PC-3 (cell line): Measurements from ENCODE around the gene SEMA5A. TPM values are rescaled to one million over a fixed set of nuclear protein-coding genes. Genes with fewer than 3 reads are reported as not detected.

Source experiments
- ATAC-seq: fragments of 200-7000 bp; cut with Tn5 transposase; 2 replicates; pipeline ENCODE4 v1.9.1; 2020; ENCODE audit warnings: mild to moderate bottlenecking, moderate library complexity
- BruUV-seq: library from RNA; stranded (reverse); fragments of 400-500 nt; replicated peaks from 2 replicates; lab custom pipeline; 2021; lab: Mats Ljungman, UMichigan
- CTCF ChIA-PET: fragments of 300-600 bp; sonication (Branson Sonifier 250); formaldehyde crosslinking; loops from one replicate; lab custom pipeline; 2022; ENCODE audit warnings: antibody characterized with exemption; lab: Charles Lee
- POLR2A ChIA-PET: fragments of 300-600 bp; sonication (Branson Sonifier 250); formaldehyde crosslinking; loops from one replicate; lab custom pipeline; 2022; ENCODE audit warnings: antibody characterized with exemption; ENCODE audit not compliant: unreplicated experiment; lab: Charles Lee
- DNase-seq: peaks from one replicate; pipeline ENCODE4 v3.0.0-alpha.2; 2015
- H2AFZ ChIP-seq: fragments of 300-600 bp; sonication (generic); 2 replicates; pipeline ENCODE4 v1.6.0; 2016; ENCODE audit warnings: antibody characterized with exemption, low read length
- H3F3A ChIP-seq: fragments of 300-600 bp; sonication (generic); one replicate; pipeline ENCODE4 v1.6.0; 2017; ENCODE audit warnings: antibody characterized with exemption, low read length, control low read depth, mild to moderate bottlenecking; ENCODE audit not compliant: unreplicated experiment
- H3K27ac ChIP-seq: fragments of 300-600 bp; sonication (generic); 2 replicates; pipeline ENCODE4 v1.5.1; 2016; ENCODE audit warnings: mild to moderate bottlenecking, low read length
- H3K27me3 ChIP-seq: fragments of 300-600 bp; sonication (generic); 2 replicates; pipeline ENCODE4 v1.6.1; 2016; ENCODE audit warnings: low read length, mixed read lengths
- H3K36me3 ChIP-seq: fragments of 300-600 bp; sonication (generic); 2 replicates; pipeline ENCODE4 v1.6.1; 2016; ENCODE audit warnings: low read depth, mixed run types, low read length, mixed read lengths
- H3K4me1 ChIP-seq: fragments of 300-600 bp; sonication (generic); 2 replicates; pipeline ENCODE4 v1.5.1; 2016; ENCODE audit warnings: low read length; ENCODE audit not compliant: insufficient read depth
- H3K4me2 ChIP-seq: fragments of 300-600 bp; sonication (generic); 2 replicates; pipeline ENCODE4 v1.6.0; 2016; ENCODE audit warnings: low read length
- H3K4me3 ChIP-seq: fragments of 300-600 bp; sonication (generic); 2 replicates; pipeline ENCODE4 v1.5.1; 2016; ENCODE audit warnings: mild to moderate bottlenecking, low read length, mixed read lengths
- H3K79me2 ChIP-seq: fragments of 300-600 bp; sonication (generic); 2 replicates; pipeline ENCODE4 v1.6.1; 2017; ENCODE audit warnings: low read length, mixed read lengths
- H3K9ac ChIP-seq: fragments of 300-600 bp; sonication (generic); 2 replicates; pipeline ENCODE4 v1.6.0; 2016; ENCODE audit warnings: mild to moderate bottlenecking, low read length
- H3K9me2 ChIP-seq: fragments of 300-600 bp; sonication (generic); replicated peaks from 2 replicates; pipeline ENCODE4 v1.6.1; 2016; ENCODE audit warnings: mixed run types, low read length, mixed read lengths
- H3K9me3 ChIP-seq: fragments of 300-600 bp; sonication (generic); 2 replicates; pipeline ENCODE4 v1.6.1; 2016; ENCODE audit warnings: low read length, mixed read lengths
- H4K20me1 ChIP-seq: fragments of 300-600 bp; sonication (generic); 2 replicates; pipeline ENCODE4 v1.6.1; 2016; ENCODE audit warnings: low read length, mixed read lengths
- CTCF ChIP-seq: fragments of 300-600 bp; sonication (generic); conservative IDR thresholded peaks from 2 replicates; pipeline ENCODE4 v1.5.1; 2017; ENCODE audit warnings: antibody characterized with exemption, low read depth, mild to moderate bottlenecking, low read length
- EZH2 ChIP-seq: fragments of 300-600 bp; sonication (generic); IDR thresholded peaks from one replicate; pipeline ENCODE4 v1.6.1; 2017; ENCODE audit warnings: antibody characterized with exemption, mild to moderate bottlenecking, low read length; ENCODE audit not compliant: unreplicated experiment
- EZH2phosphoT487 ChIP-seq: fragments of 300-600 bp; sonication (generic); IDR thresholded peaks from 2 replicates; pipeline ENCODE4 v1.6.1; 2018; ENCODE audit warnings: mild to moderate bottlenecking, antibody characterized with exemption, low read length, borderline replicate concordance
- intact Hi-C: fragments of 100-400 bp; cut with micrococcal nuclease; formaldehyde crosslinking; loops from 2 replicates; pipeline ENCODE4 v1.9.0; 2023
- total RNA-seq: library from RNA; depleted of rRNA; stranded (reverse); fragments of >200 nt; gene quantifications from 2 replicates; pipeline ENCODE4 v1.2.3, GENCODE V29; 2014

SEMA5A gene
- total RNA-seq, 1 experiment from 2014 or later, result 4.4 TPM

DNA sequence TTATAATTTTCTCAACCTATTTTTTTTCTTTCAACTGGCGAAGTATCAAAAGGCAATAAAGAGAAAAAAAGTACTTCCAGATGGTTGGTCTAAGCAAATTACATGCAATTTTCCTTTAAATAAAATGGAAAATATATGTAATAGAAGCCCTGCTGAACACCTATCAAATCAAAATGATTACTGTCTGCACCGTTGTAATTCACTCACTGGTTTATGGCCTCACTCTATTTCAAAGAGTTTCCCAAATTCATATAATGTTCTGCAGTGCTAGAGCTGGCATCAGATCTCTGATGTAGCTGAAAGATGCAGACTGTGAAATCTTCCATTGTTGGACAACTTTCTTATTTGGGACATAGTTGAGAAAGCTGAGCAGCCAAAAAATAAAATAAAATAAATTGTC lies 130.3 kb downstream of the SEMA5A start:
- TF ChIP-seq EZH2, result no peak
- no peak for TF ChIP-seq EZH2phosphoT487
- TF ChIP-seq CTCF, result no peak
- POLR2A ChIA-PET, result no interaction called here
- Histone ChIP-seq H3K27me3 (no peaks in the 10 kb centered on the region), H3F3A (no peaks in the 10 kb centered on the region), H3K4me1 (no peaks in the 10 kb centered on the region), H3K79me2 (no peaks in the 10 kb centered on the region), H3K9me2 (no peaks in the 10 kb centered on the region), H3K4me2 (no peak overlapping the region), H3K36me3 (no peaks in the 10 kb centered on the region), H3K4me3 (no peak overlapping the region), H2AFZ (no peak overlapping the region), H3K9ac (no peak overlapping the region), H3K9me3 (no peaks in the 10 kb centered on the region), H3K27ac (no peak overlapping the region), H4K20me1 (no peaks in the 10 kb centered on the region)
- ATAC-seq (no peak), DNase-seq (no peak)
- CTCF ChIA-PET, result no interaction called here
- BruUV-seq, result no TSS peak
- intact Hi-C loops, result no loop called here

DNA sequence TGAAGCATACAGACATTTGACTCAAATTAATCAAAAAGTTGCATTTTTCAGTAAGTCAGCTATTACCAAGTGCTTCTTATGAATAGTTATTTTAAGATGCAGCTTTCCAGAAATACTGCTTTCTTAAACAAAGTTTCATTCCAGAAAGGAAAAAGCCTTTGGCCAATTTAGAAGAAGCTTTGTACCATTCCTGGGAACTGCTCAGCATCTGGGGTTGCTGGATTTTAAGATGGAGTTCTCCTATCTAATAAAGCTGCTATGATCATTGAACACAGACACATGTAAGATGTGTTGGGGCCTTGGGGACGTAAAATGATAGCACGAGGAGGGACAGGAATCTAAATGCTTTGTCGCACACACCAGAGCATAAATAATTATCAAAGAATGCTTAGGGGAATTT lies 130.8 kb downstream of the SEMA5A start:
- POLR2A ChIA-PET, result no interaction called here
- Histone ChIP-seq H3F3A (no peaks in the 10 kb centered on the region), H3K4me3 (no peak overlapping the region), H3K36me3 (no peaks in the 10 kb centered on the region), H3K9ac (no peak overlapping the region), H3K27me3 (no peaks in the 10 kb centered on the region), H2AFZ (no peak overlapping the region), H3K9me3 (no peaks in the 10 kb centered on the region), H3K79me2 (no peaks in the 10 kb centered on the region), H3K27ac (no peak overlapping the region), H3K9me2 (no peaks in the 10 kb centered on the region), H3K4me1 (no peaks in the 10 kb centered on the region), H4K20me1 (no peaks in the 10 kb centered on the region), H3K4me2 (no peak overlapping the region)
- CTCF ChIA-PET, result no interaction called here
- no TSS peak for BruUV-seq
- ATAC-seq (no peak), DNase-seq (no peak)
- intact Hi-C loops, result no loop called here
- TF ChIP-seq CTCF (no peak), EZH2 (no peak), EZH2phosphoT487 (no peak)

- no peaks in the 10 kb centered on the region for H3F3A ChIP-seq
- no peak overlapping the region for H2AFZ ChIP-seq
- POLR2A ChIA-PET, result no interaction called here
- H3K27me3 ChIP-seq, result no peaks in the 10 kb centered on the region
- H3K4me2 ChIP-seq, result no peak overlapping the region
- intact Hi-C loops, result no loop called here
- H3K9me3 ChIP-seq, result no peaks in the 10 kb centered on the region
- H3K4me1 ChIP-seq, result no peaks in the 10 kb centered on the region
- H3K36me3 ChIP-seq, result no peaks in the 10 kb centered on the region
- CTCF ChIA-PET, result no interaction called here
- no peaks in the 10 kb centered on the region for H4K20me1 ChIP-seq
- DNase-seq, result no peak
- no peak for TF ChIP-seq EZH2phosphoT487
- no peak for ATAC-seq
- no peak overlapping the region for H3K9ac ChIP-seq
- no peaks in the 10 kb centered on the region for H3K79me2 ChIP-seq
- no peak overlapping the region for H3K4me3 ChIP-seq
- BruUV-seq, result no TSS peak
- H3K27ac ChIP-seq, result no peak overlapping the region
- H3K9me2 ChIP-seq, result no peaks in the 10 kb centered on the region
These were observed 134.7 kb downstream of the SEMA5A start for GRCh38 chr5:9411142-9411541.
